CMK (cell line): ENCODE results near the gene FAM161A.
"Not testable (repeated sequence)": the region's sequence is repeated elsewhere in the genome, so short reads cannot be mapped to it uniquely, and the experiment has no call there.

ENCODE experiments used
- DNase-seq: peaks from one replicate; pipeline ENCODE4 v3.0.0-alpha.2; 2010; ENCODE audit warnings: low read depth

FAM161A gene

GRCh38 chr2:61853847-61854563 lies at the start of gene FAM161A:
Gene FAM161A, minus strand, starts transcription at chr2:61854060. Its CDS starts 19 bp downstream, at chr2:61854041.
- DNase-seq, result peak; percentile 54

GRCh38 chr2:61900281-61900680 lies 46.4 kb upstream of the FAM161A start:
- no peak for DNase-seq

DNA sequence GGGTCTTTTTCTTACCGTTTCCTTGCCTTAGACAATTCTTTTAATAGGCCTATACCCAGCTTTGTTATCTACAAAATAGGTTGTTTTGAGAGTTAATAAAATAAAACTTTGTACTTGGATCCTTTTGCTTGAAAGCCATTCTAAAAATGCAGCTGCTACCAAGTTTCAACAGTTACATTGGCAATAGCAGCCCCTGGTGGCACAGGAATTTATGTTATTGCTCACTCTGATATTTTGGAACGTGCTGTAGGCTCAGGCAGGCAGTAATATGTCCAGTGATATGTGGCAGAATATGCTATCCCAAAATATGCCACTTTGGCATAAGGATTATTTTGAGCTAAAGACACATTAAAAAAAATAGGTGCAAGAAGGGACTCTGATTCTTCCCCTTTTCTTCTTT lies 45.0 kb upstream of the FAM161A start:
- DNase-seq, result no peak

DNA sequence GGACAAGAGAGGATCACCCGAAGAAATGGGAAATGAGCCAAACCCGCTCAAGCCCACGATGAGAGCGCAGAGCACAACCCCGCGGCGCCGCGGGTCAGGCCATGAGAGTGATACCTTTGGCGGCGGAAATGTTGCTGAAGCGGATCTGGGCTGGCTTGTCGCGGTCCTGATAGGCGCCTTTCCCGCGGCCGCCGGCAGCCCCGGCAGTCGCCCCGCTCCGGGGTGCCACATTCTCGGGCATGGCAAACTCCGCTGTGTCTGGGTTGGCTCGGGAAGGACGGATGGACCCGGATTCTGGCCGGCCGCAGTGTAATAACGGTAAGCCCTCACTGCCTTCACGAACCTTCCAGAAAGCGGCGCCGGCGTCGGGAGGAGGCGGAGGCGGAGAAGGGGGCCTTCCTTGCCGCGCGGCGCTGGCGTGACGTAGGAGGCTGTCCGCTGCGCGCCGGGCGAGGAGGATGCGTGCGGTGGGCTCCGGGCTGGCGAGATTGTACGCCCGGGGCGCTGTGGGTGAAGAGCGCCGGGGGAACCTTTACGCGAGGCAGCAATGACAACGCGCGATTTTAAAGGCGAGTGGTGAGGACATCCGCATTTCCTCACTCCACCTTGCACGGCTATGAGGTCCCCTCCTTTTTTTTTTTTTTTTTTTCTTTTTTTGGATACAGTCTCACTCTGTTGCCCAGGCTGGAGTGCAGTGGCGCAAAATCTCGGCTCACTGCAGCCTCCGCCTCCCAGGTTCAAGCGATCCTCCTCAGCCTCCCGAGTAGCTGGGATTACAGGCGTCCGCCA lies 34.6 kb upstream of the FAM161A start, which contains the start of gene CCT4:
Gene CCT4, minus strand, starts transcription at position 390 of the 789 bp plus-strand sequence. Its CDS starts 149 bp downstream, at position 241.
- DNase-seq, result peak; percentile 80

DNA sequence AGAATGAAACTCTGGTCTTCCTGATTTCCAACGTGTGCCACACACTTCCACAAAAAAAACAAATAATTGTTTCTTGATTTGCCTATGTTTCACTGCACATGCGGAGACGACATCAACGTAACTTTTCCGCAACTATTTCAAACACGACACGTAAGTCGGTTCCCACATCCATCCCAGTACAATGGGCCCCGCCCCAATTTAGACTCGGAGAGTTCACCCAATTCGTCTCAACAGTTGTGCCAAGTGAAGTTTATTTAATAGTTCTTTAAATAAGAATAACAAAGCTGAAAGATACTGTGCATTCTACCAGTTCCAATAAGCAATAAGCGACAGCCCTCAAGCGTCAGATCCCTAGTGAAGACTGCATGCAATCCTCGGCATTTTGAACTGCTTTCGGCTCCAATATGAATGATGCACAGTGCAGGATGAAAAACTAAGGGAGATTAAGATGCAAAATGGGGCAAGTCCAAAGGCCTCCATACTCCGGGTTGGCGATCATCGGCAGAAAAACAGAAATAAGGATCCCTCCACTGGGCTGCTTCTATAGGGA lies 33.9 kb upstream of the FAM161A start:
- no peak for DNase-seq

- no peak for DNase-seq
These were observed 32.2 kb upstream of the FAM161A start for GRCh38 chr2:61885896-61886603.

DNA sequence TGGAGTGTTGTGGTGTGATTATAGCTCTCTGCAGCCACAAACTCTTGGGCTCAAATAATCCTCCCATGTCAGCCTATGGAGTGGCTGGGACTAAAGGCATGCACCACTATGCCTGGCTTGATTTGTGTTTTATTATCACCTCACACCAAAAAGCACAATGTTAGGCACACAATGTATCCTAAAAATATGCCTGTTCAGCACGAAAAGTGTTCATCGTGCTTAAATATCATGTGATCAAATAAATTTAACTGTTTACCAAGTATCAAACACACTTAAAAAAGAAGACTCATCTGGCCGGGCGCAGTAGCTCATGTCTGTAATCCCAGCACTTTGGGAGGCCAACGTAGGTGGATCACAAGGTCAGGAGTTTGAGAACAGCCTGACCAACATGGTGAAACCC lies 29.0 kb upstream of the FAM161A start:
- no peak for DNase-seq

GRCh38 chr2:61879351-61879750 lies 25.5 kb upstream of the FAM161A start:
- DNase-seq, result not testable (repeated sequence)

DNA sequence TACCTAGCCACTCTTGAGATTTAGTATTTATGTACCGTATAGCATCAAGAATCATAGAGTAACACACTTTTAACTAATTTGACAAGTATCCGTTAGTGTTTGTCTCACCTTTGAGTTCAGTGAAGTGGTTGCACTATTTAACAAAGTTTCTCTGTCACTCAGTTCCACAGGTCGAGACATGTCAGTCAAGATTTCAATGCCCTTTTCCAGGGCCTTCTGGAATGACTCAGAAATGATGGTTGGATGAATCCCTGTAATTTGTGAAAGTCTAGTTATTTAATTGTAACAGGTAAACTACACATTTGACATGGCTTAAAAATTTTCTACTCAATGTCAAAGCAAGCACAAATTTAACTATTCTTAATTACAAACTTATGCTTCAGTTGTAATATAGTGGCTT lies 24.9 kb upstream of the FAM161A start:
- DNase-seq, result no peak

DNA sequence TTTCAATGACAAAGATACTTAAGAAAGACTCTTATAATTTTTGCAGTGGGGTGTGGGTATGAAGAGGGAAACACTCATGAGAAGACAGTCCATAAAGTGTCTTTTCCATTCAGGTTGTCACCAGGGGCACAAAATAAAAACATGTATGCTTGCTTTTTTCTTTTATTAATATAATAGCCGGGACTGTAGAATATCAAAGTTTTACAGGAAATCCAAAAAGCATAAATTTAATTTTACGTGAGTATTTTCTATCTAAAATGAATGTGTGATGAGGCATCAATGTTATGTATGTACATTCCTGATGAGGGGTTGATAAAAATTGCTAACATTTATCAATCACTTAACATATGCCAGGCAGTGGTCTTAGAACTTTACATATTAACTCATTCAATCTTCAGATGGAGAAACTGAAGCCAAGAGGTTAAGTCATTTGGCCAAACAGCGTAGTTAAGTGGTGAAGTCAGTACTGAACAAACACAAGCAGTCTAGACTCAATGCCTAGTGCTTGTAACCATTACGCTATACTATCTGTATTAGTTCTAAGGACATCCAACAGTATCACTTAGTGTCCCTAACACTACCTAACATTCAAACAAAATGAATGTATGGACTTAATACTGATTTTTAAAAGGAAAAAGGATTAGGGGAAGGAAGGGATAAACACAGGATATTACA lies 23.8 kb upstream of the FAM161A start:
- no peak for DNase-seq

DNA sequence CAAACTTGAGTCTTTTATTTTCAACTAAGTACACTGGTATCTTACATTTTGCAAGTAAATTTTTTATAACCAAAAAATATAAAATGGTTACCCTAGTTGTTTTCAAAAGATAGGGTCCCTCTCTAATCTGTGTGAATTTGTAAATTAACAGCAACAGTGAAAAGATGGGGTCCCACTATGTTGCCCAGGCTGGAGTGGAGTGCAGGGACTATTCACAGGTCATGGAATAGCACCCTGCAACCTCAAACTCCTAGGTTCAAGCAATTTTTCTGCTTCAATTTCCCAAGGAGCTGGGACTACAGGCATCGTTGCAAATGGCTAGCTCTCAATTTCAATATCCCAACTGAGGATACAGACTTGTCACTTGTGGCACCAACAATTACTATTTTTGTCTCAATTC lies 22.5 kb upstream of the FAM161A start:
- no peak for DNase-seq

DNA sequence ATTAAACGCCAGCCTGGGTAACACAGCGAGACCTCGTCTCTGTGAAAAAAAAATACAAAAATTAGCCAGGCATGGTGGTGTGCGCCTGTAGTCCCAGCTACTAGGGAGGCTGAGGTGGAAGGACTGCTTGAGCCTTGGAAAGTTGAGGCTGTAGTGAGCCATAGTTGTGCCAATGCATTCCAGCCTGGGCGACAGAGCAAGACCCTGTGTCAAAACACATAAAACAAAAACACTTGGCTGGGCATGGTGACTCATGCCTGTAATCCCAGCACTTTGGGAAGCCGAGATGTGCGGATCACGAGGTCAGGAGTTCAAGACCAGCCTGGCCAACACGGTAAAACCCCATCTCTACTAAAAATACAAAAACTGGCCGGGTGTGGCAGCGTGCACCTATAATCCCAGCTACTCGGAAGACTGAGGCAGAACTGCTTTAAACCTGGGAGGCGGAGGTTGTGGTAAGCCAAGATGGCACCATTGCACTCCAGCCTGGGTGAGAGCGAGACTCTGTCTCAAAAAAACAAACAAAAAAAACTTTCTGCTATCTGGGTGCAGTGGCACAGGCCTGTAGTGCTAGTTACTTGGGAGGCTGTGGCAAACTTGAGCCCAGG lies 12.7 kb upstream of the FAM161A start:
- DNase-seq, result not testable (repeated sequence)

DNA sequence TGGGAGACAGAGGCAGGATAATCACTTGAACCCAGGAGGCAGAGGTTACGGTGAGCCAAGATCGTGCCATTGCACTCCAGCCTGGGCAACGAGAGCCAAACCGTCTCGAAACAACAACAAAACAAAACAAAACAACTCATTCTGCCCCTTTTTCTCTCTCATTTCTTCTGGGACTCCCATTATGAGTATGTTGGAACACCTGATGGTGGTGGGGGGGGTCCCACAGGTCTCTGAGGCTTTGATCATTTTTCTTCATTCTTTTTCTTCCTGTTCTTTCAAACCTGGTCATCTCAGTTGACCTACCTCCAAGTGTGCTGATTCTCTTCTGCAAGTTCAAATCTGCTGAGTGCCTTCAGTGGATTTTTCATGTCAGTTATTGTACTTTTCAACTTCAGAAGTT lies 8.2 kb upstream of the FAM161A start:
- DNase-seq, result no peak

- DNase-seq, result no peak
These were observed 3.4 kb upstream of the FAM161A start for GRCh38 chr2:61857224-61857623.

GRCh38 chr2:61855318-61855613 lies 1.4 kb upstream of the FAM161A start:
- no peak for DNase-seq

DNA sequence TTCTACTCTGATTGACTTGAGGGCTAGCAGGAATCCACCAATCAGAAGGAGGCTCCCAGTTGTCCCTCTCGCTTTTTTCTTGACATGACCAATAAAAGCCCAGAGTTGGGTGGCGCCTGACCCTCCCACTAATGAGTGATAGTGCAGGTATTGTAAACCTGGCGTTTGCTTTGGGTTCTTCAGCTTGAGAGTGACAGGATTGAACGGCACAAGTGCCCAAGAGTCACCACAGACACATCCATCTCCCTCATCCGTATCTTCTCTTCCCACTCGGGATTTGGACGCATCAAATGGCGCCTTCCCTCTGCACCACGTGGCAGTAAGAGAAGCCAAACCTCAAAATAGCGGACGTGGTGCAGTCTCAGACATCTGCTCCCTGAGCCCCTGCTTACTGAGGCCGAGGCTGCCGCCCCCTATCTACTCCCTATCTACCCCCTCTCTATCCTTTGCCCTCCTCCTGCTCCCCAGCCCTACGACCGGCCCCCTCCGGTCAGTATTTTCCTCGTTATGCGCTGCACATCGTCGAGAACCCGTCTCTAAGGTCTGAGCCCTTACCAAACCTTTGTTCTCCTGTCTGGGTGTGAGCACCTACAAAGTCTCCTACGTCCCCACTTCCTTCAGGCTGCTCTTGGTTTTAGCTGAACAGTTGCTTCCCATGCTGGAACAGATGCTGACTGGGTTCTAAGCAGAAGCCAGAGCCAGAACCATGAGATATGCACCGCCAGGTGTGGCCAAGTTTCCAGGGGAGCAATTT lies 881 bp upstream of the FAM161A start:
- DNase-seq, result peak; percentile 83

- no peak for DNase-seq
These were observed 594 bp downstream of the FAM161A start for GRCh38 chr2:61853086-61853846.

GRCh38 chr2:61851270-61851669 lies 2.6 kb downstream of the FAM161A start:
- not testable (repeated sequence) for DNase-seq

- DNase-seq, result no peak
These were observed 8.5 kb downstream of the FAM161A start for GRCh38 chr2:61845320-61845719.

DNA sequence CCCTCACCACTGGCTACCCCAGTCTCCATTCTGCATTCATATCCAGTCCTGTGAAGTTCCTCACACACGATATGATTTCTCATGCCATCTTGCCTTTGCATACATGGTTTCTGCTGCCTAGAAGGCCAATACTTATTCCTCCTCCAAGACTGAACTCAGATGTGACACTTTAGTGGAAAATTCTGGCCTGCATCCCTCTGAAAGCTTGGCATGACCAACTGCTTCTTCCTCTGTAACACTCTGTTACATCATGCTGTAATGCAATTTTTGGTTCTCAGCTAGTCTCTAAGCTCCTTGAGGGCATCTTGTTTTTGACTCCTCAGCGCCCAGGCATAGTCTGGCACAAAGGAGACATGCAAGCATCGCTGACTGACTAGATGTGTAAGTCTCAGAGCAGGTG lies 12.6 kb downstream of the FAM161A start:
- no peak for DNase-seq
